ENCODE data around the gene RIOX2. TPM values are rescaled to one million over a fixed set of nuclear protein-coding genes. Genes with fewer than 3 reads are reported as not detected.
"Not testable (repeated sequence)": the region's sequence is repeated elsewhere in the genome, so short reads cannot be mapped to it uniquely, and the experiment has no call there.

RIOX2 gene
- total RNA-seq, 1 donor from 2014 or later, result 37.1 TPM

- peaks cover 5 to 21% (median 20%) of the 10 kb centered on the region in 3 donors for H3K36me3 ChIP-seq (ENCODE audit: control insufficient read depth in 3 of 3, insufficient read depth in 3 of 3, low read length in 3 of 3)
- no peak overlapping the region for H3K4me3 ChIP-seq (ENCODE audit: low read length in 3 of 3)
Measured at GRCh38 chr3:97928986-97929385, 43.2 kb downstream of the RIOX2 start.

DNA sequence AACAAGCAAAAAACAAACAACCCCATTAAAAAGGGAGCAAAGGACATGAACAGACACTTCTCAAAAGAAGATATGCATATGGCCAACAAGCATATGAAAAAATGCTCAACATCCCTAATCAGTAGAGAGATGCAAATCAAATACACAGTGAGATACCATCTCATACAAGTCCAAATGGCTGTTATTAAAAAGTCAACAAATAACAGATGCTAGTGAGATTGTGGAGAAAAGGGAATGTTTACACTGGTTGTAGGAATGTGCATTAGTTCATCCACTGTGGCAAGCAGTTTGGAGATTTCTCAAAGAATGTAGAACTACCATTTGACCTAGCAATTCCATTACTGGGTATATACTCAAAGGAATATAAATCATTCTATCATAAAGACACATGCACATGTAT lies 44.5 kb downstream of the RIOX2 start:
- Histone ChIP-seq H3K4me1 (ENCODE audit: control insufficient read depth in 3 of 3, insufficient read depth in 3 of 3, low read length in 3 of 3) (peaks cover 0 to 5% (median 5%) of the 10 kb centered on the region in 3 donors), H3K4me3 (ENCODE audit: low read length in 3 of 3) (no peak overlapping the region), H3K9ac (ENCODE audit: low read depth in 1 of 3, low read length in 3 of 3) (no peak overlapping the region), H3K27ac (ENCODE audit: low read depth, low read length) (no peak overlapping the region), H3K27me3 (ENCODE audit: control insufficient read depth in 3 of 3, insufficient read depth in 3 of 3, low read length in 3 of 3) (no peaks in the 10 kb centered on the region), H3K36me3 (ENCODE audit: control insufficient read depth in 3 of 3, insufficient read depth in 3 of 3, low read length in 3 of 3) (peaks cover 0 to 17% (median 15%) of the 10 kb centered on the region in 3 donors), H3K9me3 (ENCODE audit: control insufficient read depth in 3 of 3, low read length in 3 of 3) (no peaks in the 10 kb centered on the region)

More at GRCh38 chr3:97928986-97929385, 43.2 kb downstream of the RIOX2 start:
- Histone ChIP-seq H3K9ac (ENCODE audit: low read depth in 1 of 3, low read length in 3 of 3) (no peak overlapping the region), H3K4me1 (ENCODE audit: control insufficient read depth in 3 of 3, insufficient read depth in 3 of 3, low read length in 3 of 3) (peaks cover 0 to 8% (median 6%) of the 10 kb centered on the region in 3 donors), H3K9me3 (ENCODE audit: control insufficient read depth in 3 of 3, low read length in 3 of 3) (no peaks in the 10 kb centered on the region), H3K27me3 (ENCODE audit: control insufficient read depth in 3 of 3, insufficient read depth in 3 of 3, low read length in 3 of 3) (no peaks in the 10 kb centered on the region), H3K27ac (ENCODE audit: low read depth, low read length) (no peak overlapping the region)

GRCh38 chr3:97917813-97918536 lies 54.3 kb downstream of the RIOX2 start:
- Histone ChIP-seq H3K9ac (ENCODE audit: low read depth in 1 of 3, low read length in 3 of 3) (no peak overlapping the region), H3K27ac (ENCODE audit: low read depth, low read length) (no peak overlapping the region), H3K27me3 (ENCODE audit: control insufficient read depth in 3 of 3, insufficient read depth in 3 of 3, low read length in 3 of 3) (no peaks in the 10 kb centered on the region), H3K4me3 (ENCODE audit: low read length in 3 of 3) (no peak overlapping the region), H3K4me1 (ENCODE audit: control insufficient read depth in 3 of 3, insufficient read depth in 3 of 3, low read length in 3 of 3) (peaks cover 3 to 8% (median 5%) of the 10 kb centered on the region in 3 donors), H3K36me3 (ENCODE audit: control insufficient read depth in 3 of 3, insufficient read depth in 3 of 3, low read length in 3 of 3) (peaks cover 0 to 23% (median 15%) of the 10 kb centered on the region in 3 donors), H3K9me3 (ENCODE audit: control insufficient read depth in 3 of 3, low read length in 3 of 3) (no peaks in the 10 kb centered on the region)

DNA sequence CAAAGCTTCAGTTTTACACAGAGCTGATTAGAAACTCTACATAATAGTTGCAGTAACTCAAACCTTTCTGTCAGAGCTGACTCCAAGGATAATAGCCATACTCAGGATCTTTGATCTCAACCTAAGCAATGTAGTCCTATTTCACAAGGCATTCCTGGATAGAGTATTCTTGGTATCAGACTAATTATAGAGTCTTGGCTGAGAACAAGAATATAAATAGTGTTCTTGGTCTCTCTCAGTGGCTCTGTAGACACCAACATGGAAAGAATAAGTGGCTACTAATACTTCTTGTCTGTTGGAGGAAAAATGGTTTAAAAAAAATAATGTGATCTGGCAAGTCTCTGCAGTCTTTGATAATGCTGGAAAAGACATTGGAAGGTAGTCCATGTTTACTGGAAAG lies 55.7 kb downstream of the RIOX2 start:
- H3K27ac ChIP-seq (ENCODE audit: low read depth, low read length), result no peak overlapping the region
- no peaks in the 10 kb centered on the region for H3K27me3 ChIP-seq (ENCODE audit: control insufficient read depth in 3 of 3, insufficient read depth in 3 of 3, low read length in 3 of 3)
- peaks cover 3 to 8% (median 5%) of the 10 kb centered on the region in 3 donors for H3K4me1 ChIP-seq (ENCODE audit: control insufficient read depth in 3 of 3, insufficient read depth in 3 of 3, low read length in 3 of 3)
- no peaks in the 10 kb centered on the region for H3K9me3 ChIP-seq (ENCODE audit: control insufficient read depth in 3 of 3, low read length in 3 of 3)
- H3K36me3 ChIP-seq (ENCODE audit: control insufficient read depth in 3 of 3, insufficient read depth in 3 of 3, low read length in 3 of 3), result peaks cover 0 to 24% (median 13%) of the 10 kb centered on the region in 3 donors
- H3K9ac ChIP-seq (ENCODE audit: low read depth in 1 of 3, low read length in 3 of 3), result no peak overlapping the region
- no peak overlapping the region for H3K4me3 ChIP-seq (ENCODE audit: low read length in 3 of 3)

DNA sequence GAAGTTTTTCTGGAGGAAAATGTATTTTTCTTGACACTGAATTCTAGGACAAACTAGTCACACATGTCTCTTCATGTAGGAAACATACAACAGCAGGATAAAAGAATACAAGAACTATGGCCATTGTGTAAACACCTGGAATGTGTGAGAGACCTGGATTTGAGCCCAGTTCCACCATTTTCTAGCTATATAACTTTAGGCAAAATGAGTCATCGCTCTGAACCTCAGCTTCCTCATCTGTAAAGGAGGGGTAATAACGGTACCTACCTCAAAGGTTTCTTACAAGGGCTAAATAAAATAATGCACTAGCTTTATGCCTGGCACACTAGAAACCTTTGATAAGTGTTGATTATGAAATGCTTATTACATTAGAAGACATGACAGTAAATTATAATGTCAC lies 57.8 kb downstream of the RIOX2 start:
- H3K36me3 ChIP-seq (ENCODE audit: control insufficient read depth in 3 of 3, insufficient read depth in 3 of 3, low read length in 3 of 3), result peaks cover 0 to 20% (median 13%) of the 10 kb centered on the region in 3 donors
- H3K9me3 ChIP-seq (ENCODE audit: control insufficient read depth in 3 of 3, low read length in 3 of 3), result no peaks in the 10 kb centered on the region
- peaks cover 3 to 8% (median 5%) of the 10 kb centered on the region in 3 donors for H3K4me1 ChIP-seq (ENCODE audit: control insufficient read depth in 3 of 3, insufficient read depth in 3 of 3, low read length in 3 of 3)
- no peak overlapping the region for H3K27ac ChIP-seq (ENCODE audit: low read depth, low read length)
- no peak overlapping the region for H3K9ac ChIP-seq (ENCODE audit: low read depth in 1 of 3, low read length in 3 of 3)
- H3K27me3 ChIP-seq (ENCODE audit: control insufficient read depth in 3 of 3, insufficient read depth in 3 of 3, low read length in 3 of 3), result no peaks in the 10 kb centered on the region
- no peak overlapping the region for H3K4me3 ChIP-seq (ENCODE audit: low read length in 3 of 3)

DNA sequence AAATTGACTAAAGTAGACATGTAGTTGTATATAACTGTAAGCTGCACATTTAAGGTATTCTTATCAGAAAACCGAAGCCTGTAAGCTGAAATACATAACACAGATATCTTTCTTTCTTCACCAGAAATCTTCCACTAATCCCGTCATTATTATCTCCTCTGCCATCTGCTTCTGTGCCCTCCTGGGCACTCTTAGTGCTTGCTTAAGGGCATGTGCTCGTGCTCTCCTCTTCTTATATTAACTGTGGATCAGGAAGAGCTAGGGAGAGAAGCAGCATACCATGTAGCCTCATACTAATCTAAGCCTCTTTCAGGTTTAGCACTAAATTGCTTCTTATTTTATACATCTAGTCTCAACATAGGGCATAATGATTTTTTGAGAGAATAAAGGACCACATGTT lies 60.8 kb downstream of the RIOX2 start:
- Histone ChIP-seq H3K9me3 (ENCODE audit: control insufficient read depth in 3 of 3, low read length in 3 of 3) (no peaks in the 10 kb centered on the region), H3K4me3 (ENCODE audit: low read length in 3 of 3) (no peak overlapping the region), H3K4me1 (ENCODE audit: control insufficient read depth in 3 of 3, insufficient read depth in 3 of 3, low read length in 3 of 3) (peaks cover 0 to 3% (median under 1%) of the 10 kb centered on the region in 3 donors), H3K36me3 (ENCODE audit: control insufficient read depth in 3 of 3, insufficient read depth in 3 of 3, low read length in 3 of 3) (peaks cover 0 to 20% (median 10%) of the 10 kb centered on the region in 3 donors), H3K9ac (ENCODE audit: low read depth in 1 of 3, low read length in 3 of 3) (no peak overlapping the region), H3K27ac (ENCODE audit: low read depth, low read length) (no peak overlapping the region), H3K27me3 (ENCODE audit: control insufficient read depth in 3 of 3, insufficient read depth in 3 of 3, low read length in 3 of 3) (no peaks in the 10 kb centered on the region)

DNA sequence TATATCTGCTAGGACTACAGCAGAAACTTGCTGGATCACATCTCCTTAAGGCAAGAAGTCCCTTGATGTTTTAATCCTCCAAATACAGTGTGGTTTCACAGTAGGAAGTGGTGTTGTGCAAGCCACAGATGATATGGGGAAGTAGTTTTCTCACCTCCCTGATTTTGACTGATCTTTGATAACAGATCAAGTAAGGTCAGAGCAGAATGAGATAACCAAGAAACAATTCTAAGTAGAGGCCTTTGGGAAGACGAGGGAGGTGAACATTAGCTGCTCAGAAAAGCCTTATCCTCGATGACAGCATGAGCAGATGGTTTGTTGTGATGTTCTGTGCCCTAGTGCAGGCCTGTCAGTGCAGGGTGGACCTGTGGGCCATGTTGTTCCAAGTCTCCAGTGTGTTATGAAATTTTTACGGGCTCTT lies 61.3 kb downstream of the RIOX2 start:
- Histone ChIP-seq H3K4me3 (ENCODE audit: low read length in 3 of 3) (no peak overlapping the region), H3K27ac (ENCODE audit: low read depth, low read length) (no peak overlapping the region), H3K27me3 (ENCODE audit: control insufficient read depth in 3 of 3, insufficient read depth in 3 of 3, low read length in 3 of 3) (no peaks in the 10 kb centered on the region), H3K36me3 (ENCODE audit: control insufficient read depth in 3 of 3, insufficient read depth in 3 of 3, low read length in 3 of 3) (peaks cover 0 to 20% (median 10%) of the 10 kb centered on the region in 3 donors), H3K4me1 (ENCODE audit: control insufficient read depth in 3 of 3, insufficient read depth in 3 of 3, low read length in 3 of 3) (no peaks in the 10 kb centered on the region), H3K9me3 (ENCODE audit: control insufficient read depth in 3 of 3, low read length in 3 of 3) (no peaks in the 10 kb centered on the region), H3K9ac (ENCODE audit: low read depth in 1 of 3, low read length in 3 of 3) (no peak overlapping the region)

DNA sequence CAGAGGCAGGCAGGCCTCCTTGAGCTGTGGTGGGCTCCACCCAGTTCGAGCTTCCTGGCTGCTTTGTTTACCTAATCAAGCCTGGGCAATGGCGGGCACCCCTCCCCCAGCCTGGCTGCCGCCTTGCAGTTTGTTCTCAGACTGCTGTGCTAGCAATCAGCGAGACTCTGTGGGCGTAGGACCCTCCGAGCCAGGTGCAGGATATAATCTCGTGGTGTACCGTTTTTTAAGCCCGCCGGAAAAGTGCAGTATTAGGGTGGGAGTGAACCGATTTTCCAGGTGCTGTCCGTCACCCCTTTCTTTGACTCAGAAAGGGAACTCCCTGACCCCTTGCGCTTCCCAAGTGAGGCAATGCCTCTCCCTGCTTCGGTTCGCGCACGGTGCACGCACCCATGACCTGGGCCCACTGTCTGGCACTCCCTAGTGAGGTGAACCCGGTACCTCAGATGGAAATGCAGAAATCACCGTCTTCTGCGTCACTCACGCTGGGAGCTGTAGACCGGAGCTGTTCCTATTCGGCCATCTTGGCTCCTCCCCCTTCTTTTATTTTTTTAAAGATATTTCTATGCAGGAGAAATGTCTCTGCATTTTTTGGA lies 61.9 kb downstream of the RIOX2 start:
- H3K9ac ChIP-seq (ENCODE audit: low read depth in 1 of 3, low read length in 3 of 3); H3K27me3 ChIP-seq (ENCODE audit: control insufficient read depth in 3 of 3, insufficient read depth in 3 of 3, low read length in 3 of 3); H3K9me3 ChIP-seq (ENCODE audit: control insufficient read depth in 3 of 3, low read length in 3 of 3); H3K4me1 ChIP-seq (ENCODE audit: control insufficient read depth in 3 of 3, insufficient read depth in 3 of 3, low read length in 3 of 3); H3K27ac ChIP-seq (ENCODE audit: low read depth, low read length); H3K4me3 ChIP-seq (ENCODE audit: low read length in 3 of 3): not testable (repeated sequence)
- H3K36me3 ChIP-seq (ENCODE audit: control insufficient read depth in 3 of 3, insufficient read depth in 3 of 3, low read length in 3 of 3), result peaks cover 0 to 18% (median 8%) of the 10 kb centered on the region in 3 donors

GRCh38 chr3:97909830-97910229 lies 62.4 kb downstream of the RIOX2 start:
- not testable (repeated sequence) for H3K9me3 ChIP-seq (ENCODE audit: control insufficient read depth in 3 of 3, low read length in 3 of 3); H3K4me1 ChIP-seq (ENCODE audit: control insufficient read depth in 3 of 3, insufficient read depth in 3 of 3, low read length in 3 of 3); H3K27me3 ChIP-seq (ENCODE audit: control insufficient read depth in 3 of 3, insufficient read depth in 3 of 3, low read length in 3 of 3); H3K9ac ChIP-seq (ENCODE audit: low read depth in 1 of 3, low read length in 3 of 3); H3K27ac ChIP-seq (ENCODE audit: low read depth, low read length); H3K4me3 ChIP-seq (ENCODE audit: low read length in 3 of 3)
- H3K36me3 ChIP-seq (ENCODE audit: control insufficient read depth in 3 of 3, insufficient read depth in 3 of 3, low read length in 3 of 3), result peaks cover 0 to 14% (median 6%) of the 10 kb centered on the region in 3 donors

Measured in skeletal muscle tissue (tissue), 4 donors.